Neuron (in vitro differentiated cells): Measurements from ENCODE around the gene TNNI2.
"Not testable (repeated sequence)": the region's sequence is repeated elsewhere in the genome, so short reads cannot be mapped to it uniquely, and the experiment has no call there.

ENCODE experiments used
- H2AFZ ChIP-seq: one replicate; pipeline ENCODE4 v1.6.1; 2013; ENCODE audit warnings: low read depth, mild to moderate bottlenecking, inconsistent platforms, low read length, moderate library complexity
- H3K27me3 ChIP-seq: one replicate; pipeline ENCODE4 v1.6.1; 2013; ENCODE audit warnings: low read length; ENCODE audit not compliant: insufficient read depth
- H3K36me3 ChIP-seq: one replicate; pipeline ENCODE4 v1.6.1; 2013; ENCODE audit warnings: low read length; ENCODE audit not compliant: insufficient read depth
- H3K4me1 ChIP-seq: one replicate; pipeline ENCODE4 v1.6.1; 2013; ENCODE audit warnings: low read length; ENCODE audit not compliant: insufficient read depth
- H3K4me3 ChIP-seq: 2 replicates; pipeline ENCODE4 v1.5.1; 2013; ENCODE audit warnings: mild to moderate bottlenecking, low read length, moderate library complexity
- H3K9me3 ChIP-seq: one replicate; pipeline ENCODE4 v1.6.1; 2013; ENCODE audit warnings: low read length

TNNI2 gene

GRCh38 chr11:1812801-1813200, 26.0 kb upstream of the TNNI2 start:
- no peak overlapping the region for H2AFZ ChIP-seq
- H3K4me3 ChIP-seq, result no peak overlapping the region
- H3K4me1 ChIP-seq, result no peaks in the 10 kb centered on the region
- H3K36me3 ChIP-seq, result no peaks in the 10 kb centered on the region
- no peaks in the 10 kb centered on the region for H3K9me3 ChIP-seq
- H3K27me3 ChIP-seq, result peaks cover 2% of the 10 kb centered on the region

DNA sequence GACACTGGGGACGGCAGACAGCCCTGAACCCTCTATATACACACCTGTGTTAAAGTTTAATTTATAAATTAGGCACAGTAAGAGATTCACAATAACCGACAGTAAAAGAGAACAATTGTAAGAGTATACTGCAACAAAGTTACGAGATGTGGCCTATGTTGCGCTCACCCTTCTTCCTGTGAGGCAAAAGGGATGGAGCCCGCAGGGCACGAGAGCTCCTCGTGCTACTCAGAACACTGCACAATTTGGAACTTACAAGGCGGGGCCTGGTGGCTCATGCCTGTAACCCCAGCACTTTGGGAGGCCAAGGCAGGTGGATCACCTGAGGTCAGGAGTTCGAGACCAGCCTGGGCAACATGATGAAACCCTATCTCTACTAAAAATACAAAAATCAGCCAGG, 25.4 kb upstream of the TNNI2 start:
- not testable (repeated sequence) for H3K9me3 ChIP-seq, H2AFZ ChIP-seq, H3K4me3 ChIP-seq, H3K27me3 ChIP-seq, H3K4me1 ChIP-seq, H3K36me3 ChIP-seq

DNA sequence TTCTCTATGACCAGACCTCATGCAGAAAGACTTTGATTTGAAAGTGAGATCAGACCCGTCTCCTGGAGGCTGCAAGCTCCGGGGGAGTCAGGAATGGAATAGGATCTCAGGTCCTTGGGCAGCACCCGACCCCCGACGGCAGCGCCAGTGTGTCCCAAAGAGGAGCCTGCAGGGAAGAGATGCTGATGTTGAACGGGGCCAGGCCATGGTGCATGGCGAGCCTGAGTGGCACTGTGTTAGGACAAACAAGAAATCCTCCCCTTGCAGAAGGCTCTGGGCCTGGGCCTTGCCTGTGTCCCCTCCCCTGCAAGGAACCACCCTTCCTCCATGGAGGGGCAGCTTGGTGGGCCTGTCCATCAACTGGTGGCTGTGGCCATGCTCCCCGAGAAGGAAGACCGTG, 24.1 kb upstream of the TNNI2 start:
- H3K9me3 ChIP-seq, result no peaks in the 10 kb centered on the region
- H3K4me3 ChIP-seq, result no peak overlapping the region
- H3K4me1 ChIP-seq, result no peaks in the 10 kb centered on the region
- H2AFZ ChIP-seq, result no peak overlapping the region
- H3K27me3 ChIP-seq, result peaks cover 2% of the 10 kb centered on the region
- H3K36me3 ChIP-seq, result no peaks in the 10 kb centered on the region

DNA sequence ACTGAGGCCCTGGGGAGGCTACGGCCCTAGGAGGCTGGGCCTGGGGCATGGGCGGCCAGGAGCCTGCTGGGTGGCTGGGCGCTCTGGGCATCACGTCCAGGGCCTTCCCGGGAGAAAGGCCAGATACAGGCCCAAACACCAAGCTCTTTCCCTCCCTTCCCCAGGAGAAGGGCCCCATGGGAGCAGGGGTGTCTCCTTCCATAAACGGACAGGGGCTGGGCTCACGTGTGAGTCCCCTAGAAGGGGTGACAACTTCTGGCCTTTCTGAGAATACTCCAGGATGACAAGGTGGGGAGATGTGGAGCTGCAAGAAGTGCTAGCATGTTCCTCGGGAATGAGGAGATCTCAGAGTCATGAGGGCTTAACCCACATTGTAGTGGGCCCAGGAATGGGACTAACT, 23.5 kb upstream of the TNNI2 start:
- H3K36me3 ChIP-seq, result no peaks in the 10 kb centered on the region
- H3K4me3 ChIP-seq, result no peak overlapping the region

GRCh38 chr11:1815751-1816150, 23.0 kb upstream of the TNNI2 start:
- Histone ChIP-seq H3K36me3 (no peaks in the 10 kb centered on the region), H3K27me3 (peaks cover 2% of the 10 kb centered on the region), H3K4me1 (no peaks in the 10 kb centered on the region), H2AFZ (no peak overlapping the region), H3K9me3 (no peaks in the 10 kb centered on the region), H3K4me3 (no peak overlapping the region)

More for the DNA sequence above, 23.5 kb upstream of the TNNI2 start:
- Histone ChIP-seq H3K9me3 (no peaks in the 10 kb centered on the region), H2AFZ (no peak overlapping the region), H3K4me1 (no peaks in the 10 kb centered on the region), H3K27me3 (peaks cover 2% of the 10 kb centered on the region)

GRCh38 chr11:1817000-1817399, 21.8 kb upstream of the TNNI2 start:
- Histone ChIP-seq H3K4me3 (no peak overlapping the region), H3K9me3 (no peaks in the 10 kb centered on the region), H3K36me3 (no peaks in the 10 kb centered on the region), H3K27me3 (peaks cover 2% of the 10 kb centered on the region), H3K4me1 (no peaks in the 10 kb centered on the region), H2AFZ (no peak overlapping the region)

- Histone ChIP-seq H3K27me3 (peaks cover 2% of the 10 kb centered on the region), H3K9me3 (no peaks in the 10 kb centered on the region)
Measured at GRCh38 chr11:1817511-1817910, 21.3 kb upstream of the TNNI2 start.

GRCh38 chr11:1819074-1819473, 19.7 kb upstream of the TNNI2 start:
- H3K27me3 ChIP-seq, result peaks cover 2% of the 10 kb centered on the region
- no peaks in the 10 kb centered on the region for H3K4me1 ChIP-seq
- H2AFZ ChIP-seq, result no peak overlapping the region
- H3K36me3 ChIP-seq, result no peaks in the 10 kb centered on the region
- H3K9me3 ChIP-seq, result no peaks in the 10 kb centered on the region
- no peak overlapping the region for H3K4me3 ChIP-seq

More at GRCh38 chr11:1817511-1817910, 21.3 kb upstream of the TNNI2 start:
- no peaks in the 10 kb centered on the region for H3K36me3 ChIP-seq
- H3K4me1 ChIP-seq, result no peaks in the 10 kb centered on the region
- no peak overlapping the region for H3K4me3 ChIP-seq
- no peak overlapping the region for H2AFZ ChIP-seq

GRCh38 chr11:1820463-1821325, 18.1 kb upstream of the TNNI2 start:
- H3K9me3 ChIP-seq, result no peaks in the 10 kb centered on the region

GRCh38 chr11:1821562-1821961, 17.2 kb upstream of the TNNI2 start:
- Histone ChIP-seq H3K4me1 (no peaks in the 10 kb centered on the region), H3K4me3 (no peak overlapping the region), H2AFZ (no peak overlapping the region), H3K27me3 (peaks cover 2% of the 10 kb centered on the region), H3K36me3 (no peaks in the 10 kb centered on the region), H3K9me3 (no peaks in the 10 kb centered on the region)

More at GRCh38 chr11:1820463-1821325, 18.1 kb upstream of the TNNI2 start:
- Histone ChIP-seq H3K27me3 (peaks cover 2% of the 10 kb centered on the region), H3K4me1 (no peaks in the 10 kb centered on the region), H2AFZ (no peak overlapping the region), H3K4me3 (no peak overlapping the region), H3K36me3 (no peaks in the 10 kb centered on the region)

DNA sequence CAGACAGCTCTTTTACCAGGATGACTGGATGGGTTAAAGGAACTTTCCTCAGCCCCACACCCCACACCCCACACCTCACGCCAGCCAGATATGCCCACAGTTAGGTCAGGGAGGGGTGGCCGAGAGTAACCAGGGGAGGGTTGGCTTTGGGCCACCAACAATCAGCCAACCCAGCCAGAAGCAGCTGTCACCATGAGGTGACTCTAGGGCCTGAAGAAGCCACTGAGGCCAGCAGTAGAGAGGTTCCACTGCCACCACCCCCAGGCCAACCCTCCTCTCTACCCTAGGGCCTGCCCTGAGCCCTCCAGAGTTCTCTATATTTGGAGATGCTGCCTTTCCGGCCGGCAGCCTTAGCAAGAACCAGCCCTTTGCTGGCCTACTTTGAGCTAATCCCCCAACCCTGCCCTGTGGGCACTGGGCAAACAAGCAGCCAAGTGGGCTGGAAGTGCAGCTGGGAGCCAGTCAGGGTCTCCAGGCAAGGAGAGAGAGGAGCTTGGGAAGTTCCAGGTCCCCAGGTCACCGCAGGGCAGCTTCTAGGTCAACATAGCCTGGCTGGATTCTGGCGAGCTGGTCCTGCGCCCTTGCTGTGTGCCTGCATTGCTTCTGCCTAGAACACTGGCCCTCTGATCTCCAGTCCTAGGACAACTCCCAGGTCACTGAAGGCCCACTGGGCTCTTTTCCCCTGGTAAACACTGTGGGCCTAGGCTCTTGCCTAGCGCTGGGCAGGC, 16.0 kb upstream of the TNNI2 start:
- H3K4me1 ChIP-seq, result no peaks in the 10 kb centered on the region
- no peak overlapping the region for H3K4me3 ChIP-seq
- H2AFZ ChIP-seq, result no peak overlapping the region
- H3K36me3 ChIP-seq, result no peaks in the 10 kb centered on the region
- H3K27me3 ChIP-seq, result peaks cover 8% of the 10 kb centered on the region
- no peaks in the 10 kb centered on the region for H3K9me3 ChIP-seq

- no peak overlapping the region for H3K4me3 ChIP-seq
- peaks cover 14% of the 10 kb centered on the region for H3K27me3 ChIP-seq
- H3K9me3 ChIP-seq, result no peaks in the 10 kb centered on the region
- no peaks in the 10 kb centered on the region for H3K36me3 ChIP-seq
- H2AFZ ChIP-seq, result no peak overlapping the region
- H3K4me1 ChIP-seq, result no peaks in the 10 kb centered on the region
Measured at GRCh38 chr11:1823376-1824220, 15.2 kb upstream of the TNNI2 start.
